Stimulated activated CD8-positive, alpha-beta memory T cell treated with anti-CD3 and anti-CD28 coated beads, Interleukin-7, amount 100 ng/mL, for 4 hours (primary cell): Measurements from ENCODE around the gene MUCL3.
"Not testable (repeated sequence)": the region's sequence is repeated elsewhere in the genome, so short reads cannot be mapped to it uniquely, and the experiment has no call there.

ENCODE experiments used
- DNase-seq, 2 donors: peaks; one replicate each; pipeline ENCODE4 v3.0.0-alpha.2; 2020; ENCODE audit warnings: low read depth in 2 of 2

Gene MUCL3

GRCh38 chr6:30939473-30939872, 1.3 kb upstream of the MUCL3 start:
- no peak for DNase-seq

GRCh38 chr6:30942338-30943060, 1.7 kb downstream of the MUCL3 start:
- no peak for DNase-seq

- DNase-seq: no peak
Measured at GRCh38 chr6:30944051-30944450, 3.3 kb downstream of the MUCL3 start.

GRCh38 chr6:30945281-30945680, 4.5 kb downstream of the MUCL3 start:
- no peak for DNase-seq

- no peak for DNase-seq
Measured at GRCh38 chr6:30947231-30947630, 6.5 kb downstream of the MUCL3 start.

GRCh38 chr6:30948811-30949210, 8.0 kb downstream of the MUCL3 start:
- DNase-seq: no peak

GRCh38 chr6:30951907-30952469, 11.2 kb downstream of the MUCL3 start:
- no peak for DNase-seq

- DNase-seq: no peak
Measured at GRCh38 chr6:30954631-30955366, 14.0 kb downstream of the MUCL3 start.

GRCh38 chr6:30955367-30956042, 14.7 kb downstream of the MUCL3 start:
- peak; percentile 60 to 69 for DNase-seq

- no peak for DNase-seq
Measured at GRCh38 chr6:30957716-30958115, 16.9 kb downstream of the MUCL3 start.

GRCh38 chr6:30960907-30961673, 20.3 kb downstream of the MUCL3 start:
- no peak for DNase-seq

GRCh38 chr6:30962716-30963115, 21.9 kb downstream of the MUCL3 start:
- no peak for DNase-seq

- DNase-seq: no peak
Measured at GRCh38 chr6:30963641-30964040, 22.9 kb downstream of the MUCL3 start.

- DNase-seq: no peak
Measured at GRCh38 chr6:30964075-30964474, 23.3 kb downstream of the MUCL3 start.

- no peak for DNase-seq
Measured at GRCh38 chr6:30965140-30965601, 24.4 kb downstream of the MUCL3 start.

GRCh38 chr6:30966154-30966553, 25.4 kb downstream of the MUCL3 start:
- no peak for DNase-seq

- not testable (repeated sequence) for DNase-seq
Measured at GRCh38 chr6:30969171-30969570, 28.4 kb downstream of the MUCL3 start.

- DNase-seq: no peak
Measured at GRCh38 chr6:30970946-30971345, 30.2 kb downstream of the MUCL3 start.

GRCh38 chr6:30972816-30973215, 32.0 kb downstream of the MUCL3 start:
- DNase-seq: no peak

- DNase-seq: no peak
Measured at GRCh38 chr6:30974490-30975252, 33.9 kb downstream of the MUCL3 start.

GRCh38 chr6:30979141-30979540, 38.4 kb downstream of the MUCL3 start:
- no peak for DNase-seq
